ENCODE data around the gene LCP2. TPM values are rescaled to one million over a fixed set of nuclear protein-coding genes. Genes with fewer than 3 reads are reported as not detected.
"Not testable (repeated sequence)": the region's sequence is repeated elsewhere in the genome, so short reads cannot be mapped to it uniquely, and the experiment has no call there.

LCP2 gene
- total RNA-seq, 1 experiment from 2014 or later: not detected

- CTCF ChIA-PET: no interaction called here
- H3K36me3 Mint-ChIP-seq (ENCODE audit: insufficient read depth, unreplicated experiment): no peaks in the 10 kb centered on the region
- DNase-seq: no peak
- intact Hi-C loops (cut with micrococcal nuclease; ENCODE audit: unreplicated experiment): no loop called here
- H3K9me3 Mint-ChIP-seq (ENCODE audit: unreplicated experiment): no peaks in the 10 kb centered on the region
- no peak overlapping the region for H3K4me3 Mint-ChIP-seq (ENCODE audit: unreplicated experiment)
- no peaks in the 10 kb centered on the region for H3K4me1 ChIP-seq
- POLR2A ChIA-PET: no interaction called here
- no TSS peak for BruUV-seq (replicated peaks)
- no peaks in the 10 kb centered on the region for H3K36me3 ChIP-seq (ENCODE audit: control insufficient read depth, insufficient read depth, low read length)
- H3K9me3 ChIP-seq: no peaks in the 10 kb centered on the region
- peaks cover 6% of the 10 kb centered on the region for H3K27me3 Mint-ChIP-seq (ENCODE audit: insufficient read depth, unreplicated experiment)
- H3K27ac Mint-ChIP-seq (ENCODE audit: unreplicated experiment): no peak overlapping the region
- no peaks in the 10 kb centered on the region for H3K4me1 Mint-ChIP-seq (ENCODE audit: low read depth, unreplicated experiment)
- no peak overlapping the region for H3K4me3 ChIP-seq (ENCODE audit: low read depth, low read length)
- TF ChIP-seq CTCF (IDR thresholded peaks at IDR 0.05; ENCODE audit: insufficient read depth in 1 of 2, low read depth in 1 of 2, low read length in 1 of 2, severe bottlenecking in 1 of 2, unreplicated experiment in 1 of 2): no peak
- peaks cover 2% of the 10 kb centered on the region; the same call in 1 of the 2 replicates for H3K27me3 ChIP-seq (replicated peaks; ENCODE audit: control insufficient read depth, insufficient read depth, low read length)
Observed at GRCh38 chr5:170248172-170248930, 49.2 kb downstream of the LCP2 start.

GRCh38 chr5:170247363-170247762 lies 50.2 kb downstream of the LCP2 start:
- Mint-ChIP-seq H3K27ac (ENCODE audit: unreplicated experiment) (no peak overlapping the region), H3K4me3 (ENCODE audit: unreplicated experiment) (no peak overlapping the region), H3K9me3 (ENCODE audit: unreplicated experiment) (no peaks in the 10 kb centered on the region), H3K36me3 (ENCODE audit: insufficient read depth, unreplicated experiment) (no peaks in the 10 kb centered on the region), H3K4me1 (ENCODE audit: low read depth, unreplicated experiment) (no peaks in the 10 kb centered on the region), H3K27me3 (ENCODE audit: insufficient read depth, unreplicated experiment) (peaks cover 6% of the 10 kb centered on the region)
- no peaks in the 10 kb centered on the region for H3K9me3 ChIP-seq
- no peak for TF ChIP-seq CTCF (IDR thresholded peaks at IDR 0.05; ENCODE audit: insufficient read depth in 1 of 2, low read depth in 1 of 2, low read length in 1 of 2, severe bottlenecking in 1 of 2, unreplicated experiment in 1 of 2)
- BruUV-seq (replicated peaks): no TSS peak
- H3K36me3 ChIP-seq (ENCODE audit: control insufficient read depth, insufficient read depth, low read length): no peaks in the 10 kb centered on the region
- intact Hi-C loops (cut with micrococcal nuclease; ENCODE audit: unreplicated experiment): no loop called here
- no peaks in the 10 kb centered on the region for H3K4me1 ChIP-seq
- H3K4me3 ChIP-seq (ENCODE audit: low read depth, low read length): no peak overlapping the region
- POLR2A ChIA-PET: no interaction called here
- DNase-seq: no peak
- CTCF ChIA-PET: no interaction called here
- H3K27me3 ChIP-seq (replicated peaks; ENCODE audit: control insufficient read depth, insufficient read depth, low read length): peaks cover 2% of the 10 kb centered on the region; the same call in 1 of the 2 replicates

- DNase-seq: no peak
- ChIA-PET POLR2A (no interaction called here), CTCF (no interaction called here)
- Histone ChIP-seq H3K4me3 (ENCODE audit: low read depth, low read length) (no peak overlapping the region), H3K4me1 (no peaks in the 10 kb centered on the region), H3K9me3 (no peaks in the 10 kb centered on the region), H3K36me3 (ENCODE audit: control insufficient read depth, insufficient read depth, low read length) (no peaks in the 10 kb centered on the region), H3K27me3 (replicated peaks; ENCODE audit: control insufficient read depth, insufficient read depth, low read length) (no peaks in the 10 kb centered on the region)
- H3K4me3 Mint-ChIP-seq (ENCODE audit: unreplicated experiment): no peak overlapping the region
- H3K9me3 Mint-ChIP-seq (ENCODE audit: unreplicated experiment): no peaks in the 10 kb centered on the region
- intact Hi-C loops (cut with micrococcal nuclease; ENCODE audit: unreplicated experiment): no loop called here
- H3K4me1 Mint-ChIP-seq (ENCODE audit: low read depth, unreplicated experiment): no peaks in the 10 kb centered on the region
- H3K27ac Mint-ChIP-seq (ENCODE audit: unreplicated experiment): no peak overlapping the region
- no peaks in the 10 kb centered on the region for H3K36me3 Mint-ChIP-seq (ENCODE audit: insufficient read depth, unreplicated experiment)
- TF ChIP-seq CTCF (IDR thresholded peaks at IDR 0.05; ENCODE audit: insufficient read depth in 1 of 2, low read depth in 1 of 2, low read length in 1 of 2, severe bottlenecking in 1 of 2, unreplicated experiment in 1 of 2): no peak
- peaks cover 3% of the 10 kb centered on the region for H3K27me3 Mint-ChIP-seq (ENCODE audit: insufficient read depth, unreplicated experiment)
- BruUV-seq (replicated peaks): no TSS peak
Observed at GRCh38 chr5:170246126-170246870, 51.3 kb downstream of the LCP2 start.

GRCh38 chr5:170245436-170245835 lies 52.1 kb downstream of the LCP2 start:
- H3K4me3 ChIP-seq (ENCODE audit: low read depth, low read length); H3K4me1 Mint-ChIP-seq (ENCODE audit: low read depth, unreplicated experiment); H3K9me3 ChIP-seq; BruUV-seq (replicated peaks); H3K27me3 Mint-ChIP-seq (ENCODE audit: insufficient read depth, unreplicated experiment); CTCF ChIA-PET; POLR2A ChIA-PET; DNase-seq; H3K9me3 Mint-ChIP-seq (ENCODE audit: unreplicated experiment); H3K36me3 Mint-ChIP-seq (ENCODE audit: insufficient read depth, unreplicated experiment); H3K4me1 ChIP-seq; H3K27me3 ChIP-seq (replicated peaks; ENCODE audit: control insufficient read depth, insufficient read depth, low read length); H3K36me3 ChIP-seq (ENCODE audit: control insufficient read depth, insufficient read depth, low read length); H3K4me3 Mint-ChIP-seq (ENCODE audit: unreplicated experiment); intact Hi-C loops (cut with micrococcal nuclease; ENCODE audit: unreplicated experiment); H3K27ac Mint-ChIP-seq (ENCODE audit: unreplicated experiment): not testable (repeated sequence)
